HepG2 (cell line): ENCODE data around the gene MBD2. TPM values are rescaled to one million over a fixed set of nuclear protein-coding genes. Genes with fewer than 3 reads are reported as not detected.

Experiments used
- CBX5 ChIP-seq: sonication (generic); formaldehyde crosslinking; IDR thresholded peaks from 2 replicates; pipeline ENCODE4 v1.4.0; 2020; ENCODE audit warnings: missing genetic modification reagents, borderline replicate concordance
- FOXK1 ChIP-seq: sonication (generic); formaldehyde crosslinking; IDR thresholded peaks from 2 replicates; pipeline ENCODE4 v1.4.0; 2020; ENCODE audit warnings: low read depth, missing genetic modification reagents, borderline replicate concordance
- RFX3 ChIP-seq: IDR thresholded peaks from 2 replicates; pipeline ENCODE4 v1.6.1; 2016; ENCODE audit warnings: missing biosample characterization, missing genetic modification reagents
- ZNF24 ChIP-seq: fragments of 450-650 bp; IDR thresholded peaks from 2 replicates; pipeline ENCODE4 v1.6.1; 2017; ENCODE audit warnings: antibody characterized with exemption, mild to moderate bottlenecking
- polyA plus RNA-seq, 8 experiments: library from polyadenylated mRNA; depleted of rRNA in 3 of 8; stranded (reverse) in 7 of 8; unstranded in 1 of 8; fragments of >200 nt; fragmentation: Illumina TruSeq in 4 of 8; extraction: Trizol in 4 of 8; gene quantifications; 2 replicates each; pipeline versions ENCODE4 v1.2.1 to v1.2.3, GENCODE V29; 2011 to 2016; ENCODE audit warnings: low read depth in 4 of 8, missing spikeins in 1 of 8, mixed read lengths in 1 of 8; ENCODE audit not compliant: insufficient read depth in 1 of 8
- total RNA-seq, 5 experiments: library from RNA; depleted of rRNA; stranded (reverse); fragments of >200 nt; fragmentation: Illumina TruSeq; extraction: Trizol; gene quantifications; 2 replicates each; pipeline ENCODE4 v1.2.3, GENCODE V29; 2016; ENCODE audit warnings: low read depth in 1 of 5
- TF ChIP-seq, protein P1 (sequence below), 2 experiments: fragments of 450-650 bp in 1 of 2; sonication (generic) in 1 of 2; formaldehyde crosslinking in 1 of 2; IDR thresholded peaks; 2 replicates each; pipeline versions ENCODE4 v1.6.1 to v1.8.0; 2016 to 2022; ENCODE audit warnings: antibody characterized with exemption in 1 of 2, mild to moderate bottlenecking in 1 of 2, missing genetic modification reagents in 1 of 2

Gene MBD2
- total and polyA plus RNA-seq, 2 of the 13 experiments (the other 11 are each of a cell fraction or from before 2014, with no cell fraction given) = 19.1 to 38.5 TPM

DNA sequence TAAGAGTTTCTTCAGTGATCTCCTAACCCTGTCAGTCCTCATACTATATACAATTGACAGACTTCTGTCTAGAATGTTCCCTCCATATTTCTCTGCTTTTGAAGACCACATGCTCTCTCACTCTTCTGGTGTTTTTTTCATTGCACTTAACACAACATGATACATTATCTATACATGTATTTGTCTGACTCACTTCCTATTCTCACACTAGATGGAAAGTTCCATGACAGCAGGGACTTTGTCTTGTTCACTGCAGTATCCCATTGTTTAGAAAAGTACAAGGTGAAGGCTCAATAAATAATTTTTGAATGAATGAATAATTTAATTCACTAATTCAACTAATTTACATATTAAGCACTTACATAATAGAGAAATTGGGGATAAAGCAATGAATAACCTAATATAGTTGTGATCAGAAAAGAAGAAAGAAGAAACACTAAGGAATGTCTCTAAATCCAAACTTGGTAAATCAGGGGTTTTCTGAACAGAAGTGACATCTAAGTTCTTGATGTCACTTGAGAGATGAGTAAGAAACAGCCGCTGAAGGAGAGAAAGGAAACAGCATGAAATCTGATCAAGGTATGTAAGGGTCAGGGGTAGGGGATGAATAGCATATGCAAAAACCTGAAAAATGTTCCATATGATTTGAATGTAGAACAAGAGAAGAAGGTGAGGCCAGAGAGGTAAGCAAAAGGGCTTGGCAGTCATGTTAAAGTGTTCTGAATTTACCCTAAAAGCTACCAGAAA is 42.4 kb downstream of the MBD2 start (continued):
- TF ChIP-seq, protein P1, sequence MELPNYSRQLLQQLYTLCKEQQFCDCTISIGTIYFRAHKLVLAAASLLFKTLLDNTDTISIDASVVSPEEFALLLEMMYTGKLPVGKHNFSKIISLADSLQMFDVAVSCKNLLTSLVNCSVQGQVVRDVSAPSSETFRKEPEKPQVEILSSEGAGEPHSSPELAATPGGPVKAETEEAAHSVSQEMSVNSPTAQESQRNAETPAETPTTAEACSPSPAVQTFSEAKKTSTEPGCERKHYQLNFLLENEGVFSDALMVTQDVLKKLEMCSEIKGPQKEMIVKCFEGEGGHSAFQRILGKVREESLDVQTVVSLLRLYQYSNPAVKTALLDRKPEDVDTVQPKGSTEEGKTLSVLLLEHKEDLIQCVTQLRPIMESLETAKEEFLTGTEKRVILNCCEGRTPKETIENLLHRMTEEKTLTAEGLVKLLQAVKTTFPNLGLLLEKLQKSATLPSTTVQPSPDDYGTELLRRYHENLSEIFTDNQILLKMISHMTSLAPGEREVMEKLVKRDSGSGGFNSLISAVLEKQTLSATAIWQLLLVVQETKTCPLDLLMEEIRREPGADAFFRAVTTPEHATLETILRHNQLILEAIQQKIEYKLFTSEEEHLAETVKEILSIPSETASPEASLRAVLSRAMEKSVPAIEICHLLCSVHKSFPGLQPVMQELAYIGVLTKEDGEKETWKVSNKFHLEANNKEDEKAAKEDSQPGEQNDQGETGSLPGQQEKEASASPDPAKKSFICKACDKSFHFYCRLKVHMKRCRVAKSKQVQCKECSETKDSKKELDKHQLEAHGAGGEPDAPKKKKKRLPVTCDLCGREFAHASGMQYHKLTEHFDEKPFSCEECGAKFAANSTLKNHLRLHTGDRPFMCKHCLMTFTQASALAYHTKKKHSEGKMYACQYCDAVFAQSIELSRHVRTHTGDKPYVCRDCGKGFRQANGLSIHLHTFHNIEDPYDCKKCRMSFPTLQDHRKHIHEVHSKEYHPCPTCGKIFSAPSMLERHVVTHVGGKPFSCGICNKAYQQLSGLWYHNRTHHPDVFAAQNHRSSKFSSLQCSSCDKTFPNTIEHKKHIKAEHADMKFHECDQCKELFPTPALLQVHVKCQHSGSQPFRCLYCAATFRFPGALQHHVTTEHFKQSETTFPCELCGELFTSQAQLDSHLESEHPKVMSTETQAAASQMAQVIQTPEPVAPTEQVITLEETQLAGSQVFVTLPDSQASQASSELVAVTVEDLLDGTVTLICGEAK (IDR thresholded peaks at IDR 0.05) = no peak
- TF ChIP-seq, protein P1 (CRISPR knock-in tag; IDR thresholded peaks at IDR 0.05) = no peak
- no peak for TF ChIP-seq FOXK1 (CRISPR knock-in tag)
- TF ChIP-seq ZNF24 = no peak
- TF ChIP-seq CBX5 (CRISPR knock-in tag) = no peak
- TF ChIP-seq RFX3 (CRISPR knock-in tag) = no peak
